Right lobe of liver (tissue), 6 donors: ENCODE measurements around the gene TCEAL6. TPM values are rescaled to one million over a fixed set of nuclear protein-coding genes. Genes with fewer than 3 reads are reported as not detected.
A peak's percentile ranks its signal among the peaks of the same experiment; 100 is the strongest.
"Not testable (repeated sequence)": the region's sequence is repeated elsewhere in the genome, so short reads cannot be mapped to it uniquely, and the experiment has no call there.

Experiments used
- ATAC-seq, 4 donors: fragments of 200-7000 bp; cut with Tn5 transposase; one replicate each; pipeline ENCODE4 v1.9.1; 2020; ENCODE audit warnings: mild to moderate bottlenecking in 4 of 4, moderate library complexity in 4 of 4
- DNase-seq, 3 donors: peaks; one replicate each; pipeline ENCODE4 v3.0.0-alpha.2; 2020
- H3K27ac ChIP-seq, 3 donors: fragments of 200-600 bp; one replicate each; pipeline ENCODE4 v1.8.0; 2022
- H3K27me3 ChIP-seq, 2 donors: fragments of 200-600 bp; one replicate each; pipeline ENCODE4 v1.8.0; 2022
- H3K36me3 ChIP-seq, 4 donors: fragments of 200-600 bp; sonication (generic) in 1 of 4; one replicate each; pipeline versions ENCODE4 v1.5.1 to v1.8.0; 2017 to 2022; ENCODE audit warnings: control low read depth in 1 of 4
- H3K4me1 ChIP-seq, 4 donors: fragments of 200-600 bp; sonication (generic) in 1 of 4; one replicate each; pipeline versions ENCODE4 v1.5.1 to v1.8.0; 2017 to 2022; ENCODE audit warnings: control low read depth in 1 of 4
- H3K4me3 ChIP-seq, 3 donors: fragments of 200-600 bp; one replicate each; pipeline ENCODE4 v1.8.0; 2022
- H3K9me3 ChIP-seq, 4 donors: fragments of 200-600 bp; sonication (generic) in 1 of 4; one replicate each; pipeline versions ENCODE4 v1.5.1 to v1.8.0; 2017 to 2022; ENCODE audit warnings: control low read depth in 1 of 4
- POLR2A ChIP-seq: fragments of 450-650 bp; IDR thresholded peaks from one replicate; pipeline ENCODE4 v1.6.1; 2017; ENCODE audit warnings: antibody characterized with exemption, mild to moderate bottlenecking
- WGBS: methylation state at CpG from one replicate; pipeline ENCODE4 v1.1.6; 2018; ENCODE audit warnings: low coverage, low lambda C conversion rate; ENCODE audit not compliant: insufficient coverage; ENCODE audit errors: missing lambda C conversion rate; 5-methylcytosine and 5-hydroxymethylcytosine counted together
- intact Hi-C, 2 donors: fragments of 100-400 bp; cut with DNase I; formaldehyde crosslinking; loops; one replicate each; pipeline versions ENCODE4 v1.11.2 to v1.14.1; 2022
- total RNA-seq, 6 experiments: library from RNA; depleted of rRNA in 2 of 6; stranded (reverse); fragments of >200 nt in 2 of 6; fragmentation: NEBNext Ultra II Directional in 3 of 6; extraction: Animal tissue kit (Norgen Biotek cat#: 25700) in 3 of 6; gene quantifications; one replicate each; pipeline versions ENCODE4 v1.1.0 to v1.2.4, GENCODE V29; 2016 to 2023
- TF ChIP-seq, protein P1 (sequence below), 4 donors: fragments of 200-600 bp in 3 of 4; fragments of 450-650 bp in 1 of 4; IDR thresholded peaks; one replicate each; pipeline versions ENCODE4 v1.5.1 to v1.8.0; 2016 to 2022; ENCODE audit warnings: antibody characterized with exemption in 4 of 4, mild to moderate bottlenecking in 2 of 4
- donor health status: DM: no; HTN: yes; CAD: no.
- donor health status: DM: no; HTN: no; CAD: no.
- donor health status: DM: no; HTN: no; CAD: no.
- donor health status: DM: no; HTN: yes; CAD: no.
- donor health status: DM: no; HTN: yes; CAD: no.

The TCEAL6 gene
- total RNA-seq, 6 experiments from 2014 or later: not detected

DNA sequence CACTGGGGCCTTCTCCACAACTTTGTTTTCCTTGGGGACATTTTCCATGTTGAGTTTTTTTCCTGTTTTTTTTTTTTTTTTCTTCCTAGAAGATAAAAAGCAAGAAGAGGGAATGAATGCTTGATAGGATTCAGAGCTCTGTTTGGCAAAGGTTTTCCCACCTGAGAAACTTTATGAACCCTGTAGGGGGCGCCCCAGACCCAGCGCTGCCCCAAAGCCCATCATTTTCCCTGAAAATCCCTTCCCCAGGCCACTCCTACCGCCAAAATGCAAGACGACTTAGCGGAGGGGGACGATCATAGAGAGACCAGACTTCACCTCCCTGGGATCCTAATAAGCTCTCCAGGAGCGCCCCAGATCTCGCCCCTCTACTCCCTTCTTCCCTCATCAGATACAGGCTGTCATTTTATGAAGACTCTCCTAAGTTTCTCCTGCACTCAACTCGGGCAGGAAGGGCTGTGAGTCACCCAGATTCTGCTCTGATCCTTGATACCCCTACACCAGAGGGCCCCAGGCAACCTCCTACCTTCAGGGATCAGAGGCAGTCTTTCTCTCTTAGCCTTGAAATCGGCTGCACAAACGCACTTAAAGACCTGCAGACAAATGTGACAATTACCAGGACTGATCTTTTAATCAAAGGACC is 12.1 kb upstream of the TCEAL6 start:
- peaks cover 0 to 3% (median 0%) of the 10 kb centered on the region in 4 donors for H3K4me1 ChIP-seq
- H3K9me3 ChIP-seq: no peaks in the 10 kb centered on the region
- no peaks in the 10 kb centered on the region for H3K36me3 ChIP-seq
- intact Hi-C loops: no loop called here
- no peak for ATAC-seq
- peaks cover 0 to 12% of the 10 kb centered on the region in 2 donors for H3K27me3 ChIP-seq
- no peak overlapping the region for H3K27ac ChIP-seq
- no peak for DNase-seq
- WGBS: 1% methylated on average over 8 of the region's 11 CpGs
- no peak for TF ChIP-seq POLR2A
- TF ChIP-seq, protein P1, sequence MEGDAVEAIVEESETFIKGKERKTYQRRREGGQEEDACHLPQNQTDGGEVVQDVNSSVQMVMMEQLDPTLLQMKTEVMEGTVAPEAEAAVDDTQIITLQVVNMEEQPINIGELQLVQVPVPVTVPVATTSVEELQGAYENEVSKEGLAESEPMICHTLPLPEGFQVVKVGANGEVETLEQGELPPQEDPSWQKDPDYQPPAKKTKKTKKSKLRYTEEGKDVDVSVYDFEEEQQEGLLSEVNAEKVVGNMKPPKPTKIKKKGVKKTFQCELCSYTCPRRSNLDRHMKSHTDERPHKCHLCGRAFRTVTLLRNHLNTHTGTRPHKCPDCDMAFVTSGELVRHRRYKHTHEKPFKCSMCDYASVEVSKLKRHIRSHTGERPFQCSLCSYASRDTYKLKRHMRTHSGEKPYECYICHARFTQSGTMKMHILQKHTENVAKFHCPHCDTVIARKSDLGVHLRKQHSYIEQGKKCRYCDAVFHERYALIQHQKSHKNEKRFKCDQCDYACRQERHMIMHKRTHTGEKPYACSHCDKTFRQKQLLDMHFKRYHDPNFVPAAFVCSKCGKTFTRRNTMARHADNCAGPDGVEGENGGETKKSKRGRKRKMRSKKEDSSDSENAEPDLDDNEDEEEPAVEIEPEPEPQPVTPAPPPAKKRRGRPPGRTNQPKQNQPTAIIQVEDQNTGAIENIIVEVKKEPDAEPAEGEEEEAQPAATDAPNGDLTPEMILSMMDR (IDR thresholded peaks at IDR 0.05): peak in 3 of 4 donors; percentile 20 to 27 (median 20)
- no peak overlapping the region for H3K4me3 ChIP-seq

DNA sequence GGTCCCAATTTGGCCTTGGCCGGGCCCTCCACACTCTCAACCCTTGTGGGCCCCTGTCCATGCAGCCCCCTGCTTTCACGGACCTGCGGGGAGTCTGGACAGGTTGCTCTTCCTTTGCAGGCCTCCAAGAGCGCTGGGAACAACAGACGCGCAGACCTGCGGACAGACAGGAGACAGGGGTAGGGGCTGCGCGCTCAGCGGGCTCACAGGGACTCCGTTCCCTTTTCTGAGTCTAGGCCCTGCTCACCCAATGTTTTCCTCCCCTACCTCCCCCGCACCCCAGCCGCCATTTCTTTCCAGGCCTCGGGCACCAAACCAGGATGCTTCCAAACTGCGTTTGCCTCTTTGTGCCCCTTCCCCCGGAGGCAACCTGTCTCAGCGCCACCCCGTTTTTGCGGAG is 650 bp downstream of the TCEAL6 start:
- peaks cover 5 to 16% of the 10 kb centered on the region in 2 donors for H3K27me3 ChIP-seq
- H3K4me1 ChIP-seq, ATAC-seq, intact Hi-C loops, H3K27ac ChIP-seq, DNase-seq, H3K36me3 ChIP-seq, H3K4me3 ChIP-seq, H3K9me3 ChIP-seq: not testable (repeated sequence)
- 15% methylated on average over 5 of the region's 19 CpGs for WGBS

DNA sequence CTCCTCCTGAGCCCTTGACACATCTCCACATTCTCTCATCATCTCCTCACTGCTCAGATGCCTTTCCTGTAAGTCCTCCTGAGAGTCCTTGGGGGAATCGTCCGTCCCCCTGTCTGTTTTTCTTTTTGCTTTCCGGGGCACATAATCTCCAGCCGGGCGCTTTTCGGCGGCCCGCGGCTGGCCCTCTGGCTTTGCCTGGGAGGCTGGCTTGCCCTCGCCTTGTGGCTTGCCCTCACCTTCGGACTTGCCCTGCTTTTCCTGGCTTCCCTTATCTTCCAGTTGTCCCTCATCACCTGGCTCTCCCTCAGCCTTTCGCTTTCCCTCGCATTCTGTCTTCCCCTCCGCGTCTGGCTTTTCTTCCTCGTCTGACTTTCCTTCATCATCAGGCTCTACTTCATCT is 1.4 kb downstream of the TCEAL6 start:
- 49% methylated on average over 15 of the region's 16 CpGs for WGBS
- H3K27ac ChIP-seq, DNase-seq, H3K9me3 ChIP-seq, H3K4me3 ChIP-seq, intact Hi-C loops, H3K36me3 ChIP-seq, H3K4me1 ChIP-seq, ATAC-seq: not testable (repeated sequence)
- peaks cover 0 to 20% of the 10 kb centered on the region in 2 donors for H3K27me3 ChIP-seq

DNA sequence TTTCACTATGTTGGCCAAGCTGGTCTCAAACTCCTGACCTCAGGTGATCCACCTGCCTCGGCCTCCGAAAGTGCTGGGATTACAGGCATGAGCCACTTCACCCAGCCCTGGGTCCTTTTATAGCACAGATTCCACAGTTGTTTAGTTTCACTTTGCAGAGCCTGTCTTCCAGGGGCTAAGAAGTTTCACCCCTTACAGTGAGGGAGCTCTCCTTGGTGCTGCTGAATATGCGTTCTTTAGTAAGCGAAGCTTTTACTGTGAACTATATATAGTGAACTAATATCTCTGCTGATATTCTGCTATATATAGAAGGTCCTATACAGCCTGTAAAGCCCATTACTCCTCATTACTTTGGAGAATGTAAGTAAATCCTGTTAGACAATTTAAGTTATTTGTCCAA is 4.2 kb downstream of the TCEAL6 start:
- H3K9me3 ChIP-seq: no peaks in the 10 kb centered on the region
- TF ChIP-seq, protein P1 (IDR thresholded peaks at IDR 0.05): no peak
- no peak for TF ChIP-seq POLR2A
- no peak overlapping the region for H3K4me3 ChIP-seq
- H3K36me3 ChIP-seq: no peaks in the 10 kb centered on the region
- DNase-seq (no peak), ATAC-seq (no peak)
- WGBS: 47% methylated on average over 4 of the region's 4 CpGs
- H3K27ac ChIP-seq: no peak overlapping the region
- H3K4me1 ChIP-seq: no peaks in the 10 kb centered on the region
- intact Hi-C loops: no loop called here
- peaks cover 0 to 10% of the 10 kb centered on the region in 2 donors for H3K27me3 ChIP-seq

DNA sequence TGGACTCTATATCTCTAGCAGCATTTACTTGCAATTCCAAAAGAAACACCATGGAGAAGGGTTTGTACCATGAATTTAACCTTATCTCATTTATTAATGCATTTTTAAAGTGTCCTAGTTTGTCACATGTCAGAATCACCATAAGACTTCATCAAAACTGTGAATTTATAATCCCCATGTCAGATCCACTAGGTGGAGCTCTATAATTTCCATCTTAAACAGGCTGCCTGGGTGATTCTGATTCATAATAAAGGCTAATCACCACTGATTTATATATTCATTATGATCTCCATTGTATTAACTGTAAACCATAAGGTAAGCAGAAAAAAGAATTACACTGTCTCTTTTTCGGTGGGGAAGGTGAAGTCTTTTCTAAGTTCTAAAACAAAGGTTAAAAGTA is 12.8 kb downstream of the TCEAL6 start:
- WGBS: 7% methylated on average over 1 of the region's 1 CpG
- peak in 3 of 4 donors; percentile 46 to 50 (median 47) for ATAC-seq
- no peaks in the 10 kb centered on the region for H3K4me1 ChIP-seq
- no peak for DNase-seq
- H3K4me3 ChIP-seq: no peak overlapping the region
- no peaks in the 10 kb centered on the region for H3K36me3 ChIP-seq
- H3K27ac ChIP-seq: no peak overlapping the region
- H3K27me3 ChIP-seq: peaks cover 4 to 6% of the 10 kb centered on the region in 2 donors
- no peak for TF ChIP-seq POLR2A
- TF ChIP-seq, protein P1 (IDR thresholded peaks at IDR 0.05): peak; percentile 33 to 56 (median 50)
- no peaks in the 10 kb centered on the region for H3K9me3 ChIP-seq
- intact Hi-C loops: no loop called here
